Right atrium auricular region (tissue), 2 donors: ENCODE data around the gene NPHP4. TPM values are rescaled to one million over a fixed set of nuclear protein-coding genes. Genes with fewer than 3 reads are reported as not detected.

Experiments
- DNase-seq: peaks from one replicate; pipeline ENCODE4 v3.0.0-alpha.2; 2019; ENCODE audit warnings: low spot score
- H3K27ac ChIP-seq, 2 donors: fragments of 200-600 bp; sonication (generic); 1 replicate in 1 of 2; 2 replicates in 1 of 2; pipeline ENCODE4 v1.5.1; 2016 to 2019
- H3K27me3 ChIP-seq, 2 donors: fragments of 200-600 bp; sonication (generic); one replicate each; pipeline versions ENCODE4 v1.5.1 to v1.6.0; 2017 to 2019
- H3K36me3 ChIP-seq: fragments of 200-600 bp; sonication (generic); one replicate; pipeline ENCODE4 v1.5.1; 2016
- H3K4me1 ChIP-seq, 2 donors: fragments of 200-600 bp; sonication (generic); one replicate each; pipeline versions ENCODE4 v1.5.1 to v1.6.0; 2017 to 2019
- H3K4me3 ChIP-seq, 2 donors: fragments of 200-600 bp; sonication (generic); 1 replicate in 1 of 2; 2 replicates in 1 of 2; pipeline ENCODE4 v1.5.1; 2017 to 2019; ENCODE audit warnings: mild to moderate bottlenecking in 1 of 2, moderate library complexity in 1 of 2
- H3K9me3 ChIP-seq, 2 donors: fragments of 200-600 bp; sonication (generic); one replicate each; pipeline ENCODE4 v1.5.1; 2019
- CTCF ChIP-seq, 2 donors: fragments of 200-600 bp; sonication (generic); IDR thresholded peaks; one replicate each; pipeline ENCODE4 v1.5.1; 2019; ENCODE audit warnings: antibody characterized with exemption in 2 of 2
- total RNA-seq, 2 donors: library from RNA; depleted of rRNA; stranded (reverse); fragments of >200 nt; gene quantifications; one replicate each; pipeline ENCODE4 v1.1.0, GENCODE V29; 2016

Gene NPHP4
- total RNA-seq, 2 donors from 2014 or later, result 3.0 to 4.3 TPM

GRCh38 chr1:6004412-6005123 is 12.3 kb upstream of the NPHP4 start:
- Histone ChIP-seq H3K4me3 (no peak overlapping the region), H3K9me3 (no peaks in the 10 kb centered on the region), H3K27ac (no peak overlapping the region), H3K4me1 (peaks cover 0 to 25% of the 10 kb centered on the region in 2 donors), H3K36me3 (no peaks in the 10 kb centered on the region), H3K27me3 (no peaks in the 10 kb centered on the region)
- TF ChIP-seq CTCF (IDR thresholded peaks at IDR 0.05), result no peak
- DNase-seq, result no peak

- H3K9me3 ChIP-seq, result no peaks in the 10 kb centered on the region
- peaks cover 0 to 25% of the 10 kb centered on the region in 2 donors for H3K4me1 ChIP-seq
- no peak for TF ChIP-seq CTCF (IDR thresholded peaks at IDR 0.05)
- H3K27me3 ChIP-seq, result no peaks in the 10 kb centered on the region
- DNase-seq, result no peak
- peak overlapping the region; percentile 83 to 85 for H3K27ac ChIP-seq
- H3K4me3 ChIP-seq, result no peak overlapping the region
- H3K36me3 ChIP-seq, result no peaks in the 10 kb centered on the region
Measured at GRCh38 chr1:6003568-6004411, 11.6 kb upstream of the NPHP4 start.

GRCh38 chr1:6002714-6003501 is 10.7 kb upstream of the NPHP4 start:
- TF ChIP-seq CTCF (IDR thresholded peaks at IDR 0.05), result peak in 1 of 2 donors; percentile 39
- Histone ChIP-seq H3K27ac (peak overlapping the region; percentile 83 to 85), H3K36me3 (no peaks in the 10 kb centered on the region), H3K4me3 (peak overlapping the region in 1 of 2 donors; percentile 9), H3K27me3 (no peaks in the 10 kb centered on the region), H3K4me1 (peaks cover 0 to 25% of the 10 kb centered on the region in 2 donors), H3K9me3 (no peaks in the 10 kb centered on the region)
- DNase-seq, result no peak

- no peaks in the 10 kb centered on the region for H3K36me3 ChIP-seq
- H3K4me3 ChIP-seq, result no peak overlapping the region
- peaks cover 0 to 22% of the 10 kb centered on the region in 2 donors for H3K4me1 ChIP-seq
- no peak for DNase-seq
- H3K27me3 ChIP-seq, result no peaks in the 10 kb centered on the region
- H3K27ac ChIP-seq, result peak overlapping the region; percentile 83 to 85
- TF ChIP-seq CTCF (IDR thresholded peaks at IDR 0.05), result no peak
- no peaks in the 10 kb centered on the region for H3K9me3 ChIP-seq
Measured at GRCh38 chr1:6001992-6002576, 9.9 kb upstream of the NPHP4 start.
